ES-I3 (cell line): ENCODE measurements around the gene JPT2.
"Not testable (repeated sequence)": the region's sequence is repeated elsewhere in the genome, so short reads cannot be mapped to it uniquely, and the experiment has no call there.

Source experiments
- H3K36me3 ChIP-seq: 2 replicates; pipeline ENCODE4 v1.6.1; 2013; ENCODE audit warnings: mild to moderate bottlenecking, low read length, control low read depth, moderate library complexity; ENCODE audit not compliant: insufficient read depth
- H3K4me1 ChIP-seq: 2 replicates; pipeline ENCODE4 v1.6.1; 2013; ENCODE audit warnings: mild to moderate bottlenecking, control low read depth, low read length; ENCODE audit not compliant: insufficient read depth
- H3K9ac ChIP-seq: 2 replicates; pipeline ENCODE4 v1.6.1; 2013; ENCODE audit warnings: low read depth, mild to moderate bottlenecking, low read length, moderate library complexity
- H3K9me3 ChIP-seq: 2 replicates; pipeline ENCODE4 v1.6.1; 2013; ENCODE audit warnings: mild to moderate bottlenecking, low read length, moderate library complexity; ENCODE audit not compliant: control insufficient read depth, insufficient read depth

JPT2 gene

GRCh38 chr16:1713933-1714332, 35.9 kb downstream of the JPT2 start:
- Histone ChIP-seq H3K36me3 (no peaks in the 10 kb centered on the region), H3K9ac (no peak overlapping the region), H3K9me3 (no peaks in the 10 kb centered on the region), H3K4me1 (peaks cover 17% of the 10 kb centered on the region)

GRCh38 chr16:1715220-1715619, 37.1 kb downstream of the JPT2 start:
- Histone ChIP-seq H3K36me3 (no peaks in the 10 kb centered on the region), H3K9me3 (no peaks in the 10 kb centered on the region), H3K4me1 (peaks cover 17% of the 10 kb centered on the region), H3K9ac (no peak overlapping the region)

- not testable (repeated sequence) for H3K9ac ChIP-seq, H3K9me3 ChIP-seq, H3K36me3 ChIP-seq
- H3K4me1 ChIP-seq = peaks cover 12% of the 10 kb centered on the region
Observed at GRCh38 chr16:1718236-1718635, 40.2 kb downstream of the JPT2 start.

- not testable (repeated sequence) for H3K9ac ChIP-seq, H3K4me1 ChIP-seq, H3K9me3 ChIP-seq, H3K36me3 ChIP-seq
Observed at GRCh38 chr16:1719559-1720229, 41.6 kb downstream of the JPT2 start.

- no peak overlapping the region for H3K9ac ChIP-seq
- no peaks in the 10 kb centered on the region for H3K9me3 ChIP-seq
- no peaks in the 10 kb centered on the region for H3K4me1 ChIP-seq
- H3K36me3 ChIP-seq = no peaks in the 10 kb centered on the region
Observed at GRCh38 chr16:1721372-1721771, 43.3 kb downstream of the JPT2 start.

GRCh38 chr16:1723450-1724147, 45.5 kb downstream of the JPT2 start:
- Histone ChIP-seq H3K9ac (no peak overlapping the region), H3K36me3 (no peaks in the 10 kb centered on the region), H3K4me1 (no peaks in the 10 kb centered on the region), H3K9me3 (no peaks in the 10 kb centered on the region)

GRCh38 chr16:1724491-1724890, 46.4 kb downstream of the JPT2 start:
- Histone ChIP-seq H3K9me3 (no peaks in the 10 kb centered on the region), H3K4me1 (no peaks in the 10 kb centered on the region), H3K36me3 (no peaks in the 10 kb centered on the region), H3K9ac (no peak overlapping the region)

GRCh38 chr16:1726661-1727502, 48.8 kb downstream of the JPT2 start:
- Histone ChIP-seq H3K36me3 (no peaks in the 10 kb centered on the region), H3K4me1 (no peaks in the 10 kb centered on the region), H3K9ac (no peak overlapping the region), H3K9me3 (no peaks in the 10 kb centered on the region)

GRCh38 chr16:1727651-1728624, 49.9 kb downstream of the JPT2 start:
- no peaks in the 10 kb centered on the region for H3K9me3 ChIP-seq
- H3K4me1 ChIP-seq = no peaks in the 10 kb centered on the region
- H3K9ac ChIP-seq = no peak overlapping the region
- no peaks in the 10 kb centered on the region for H3K36me3 ChIP-seq

GRCh38 chr16:1729026-1729425, 50.9 kb downstream of the JPT2 start:
- no peaks in the 10 kb centered on the region for H3K4me1 ChIP-seq
- no peak overlapping the region for H3K9ac ChIP-seq
- no peaks in the 10 kb centered on the region for H3K9me3 ChIP-seq
- no peaks in the 10 kb centered on the region for H3K36me3 ChIP-seq

- Histone ChIP-seq H3K9ac (no peak overlapping the region), H3K9me3 (no peaks in the 10 kb centered on the region), H3K36me3 (no peaks in the 10 kb centered on the region), H3K4me1 (no peaks in the 10 kb centered on the region)
Observed at GRCh38 chr16:1729445-1729844, 51.4 kb downstream of the JPT2 start.

GRCh38 chr16:1731073-1731472, 53.0 kb downstream of the JPT2 start:
- Histone ChIP-seq H3K9me3 (no peaks in the 10 kb centered on the region), H3K9ac (no peak overlapping the region), H3K4me1 (no peaks in the 10 kb centered on the region), H3K36me3 (no peaks in the 10 kb centered on the region)

GRCh38 chr16:1731603-1732002, 53.5 kb downstream of the JPT2 start:
- H3K9ac ChIP-seq = no peak overlapping the region
- no peaks in the 10 kb centered on the region for H3K9me3 ChIP-seq
- H3K4me1 ChIP-seq = no peaks in the 10 kb centered on the region
- H3K36me3 ChIP-seq = no peaks in the 10 kb centered on the region

GRCh38 chr16:1732071-1732470, 54.0 kb downstream of the JPT2 start:
- Histone ChIP-seq H3K4me1 (no peaks in the 10 kb centered on the region), H3K9me3 (no peaks in the 10 kb centered on the region), H3K9ac (no peak overlapping the region), H3K36me3 (no peaks in the 10 kb centered on the region)
